SK-N-SH (cell line): ENCODE measurements around the gene ZBED1. TPM values are rescaled to one million over a fixed set of nuclear protein-coding genes. Genes with fewer than 3 reads are reported as not detected.

Source experiments
- CTCF ChIA-PET: fragments of 300-600, 350-600 bp; formaldehyde crosslinking; extraction: SDS; loops from one replicate; lab custom pipeline; 2021; lab: Yijun Ruan, JAX
- POLR2A ChIA-PET: fragments of 350-600 bp; sonication (Branson Sonifier 250); formaldehyde crosslinking; extraction: SDS; loops from one replicate; lab custom pipeline; 2020; ENCODE audit warnings: antibody characterized with exemption, inconsistent platforms; lab: Yijun Ruan, JAX
- DNase-seq: peaks from one replicate; pipeline ENCODE4 v3.0.0; 2012
- H2AFZ ChIP-seq: fragments of 200-600 bp; sonication (generic); 2 replicates; pipeline ENCODE4 v1.8.1; 2016; ENCODE audit warnings: antibody characterized with exemption, mild to moderate bottlenecking, low read depth
- H3F3A ChIP-seq: fragments of 200-600 bp; sonication (generic); replicated peaks from 2 replicates; pipeline ENCODE3; 2016; ENCODE audit warnings: antibody characterized with exemption, mild to moderate bottlenecking; ENCODE audit not compliant: insufficient read depth
- H3K27ac ChIP-seq, 2 experiments: fragments of 200-500 bp in 1 of 2; fragments of 200-600 bp in 1 of 2; sonication (Bioruptor generic) in 1 of 2; sonication (generic), shearing (Covaris generic) in 1 of 2; 2 replicates each; pipeline versions ENCODE4 v1.5.1 to v1.6.1; 2014 to 2016; ENCODE audit warnings: low read depth in 2 of 2, inconsistent platforms in 1 of 2, low read length in 1 of 2, mild to moderate bottlenecking in 1 of 2, mixed read lengths in 1 of 2
- H3K27me3 ChIP-seq: fragments of 200-600 bp; sonication (generic), shearing (Covaris generic); 2 replicates; pipeline ENCODE4 v1.6.1; 2016; ENCODE audit warnings: mixed run types; ENCODE audit not compliant: insufficient read depth
- H3K36me3 ChIP-seq, 2 experiments: fragments of 200-500 bp in 1 of 2; fragments of 200-600 bp in 1 of 2; sonication (Bioruptor generic) in 1 of 2; sonication (generic) in 1 of 2; replicated peaks in 1 of 2; 2 replicates each; pipeline versions ENCODE3 to v1.5.1; 2014 to 2016; ENCODE audit warnings: low read length in 1 of 2, mild to moderate bottlenecking in 1 of 2; ENCODE audit not compliant: insufficient read depth in 2 of 2, control insufficient read depth in 1 of 2
- H3K4me1 ChIP-seq, 2 experiments: fragments of 200-500 bp in 1 of 2; fragments of 200-600 bp in 1 of 2; sonication (Bioruptor generic) in 1 of 2; sonication (generic), shearing (Covaris generic) in 1 of 2; 2 replicates each; pipeline versions ENCODE4 v1.5.1 to v1.6.1; 2014 to 2016; ENCODE audit warnings: low read depth in 1 of 2, low read length in 1 of 2, mixed run types in 1 of 2; ENCODE audit not compliant: insufficient read depth in 2 of 2, control insufficient read depth in 1 of 2
- H3K4me2 ChIP-seq: fragments of 200-600 bp; sonication (generic), shearing (Covaris generic); 2 replicates; pipeline ENCODE4 v1.6.1; 2017; ENCODE audit warnings: mixed run types
- H3K4me3 ChIP-seq, 2 experiments: fragments of 200-500 bp in 1 of 2; fragments of 200-600 bp in 1 of 2; sonication (Bioruptor generic) in 1 of 2; sonication (generic), shearing (Covaris generic) in 1 of 2; 2 replicates each; pipeline versions ENCODE4 v1.5.1 to v1.8.1; 2014 to 2016; ENCODE audit warnings: low read depth in 2 of 2, inconsistent platforms in 1 of 2, low read length in 1 of 2, mild to moderate bottlenecking in 1 of 2, mixed read lengths in 1 of 2, moderate library complexity in 1 of 2
- H3K79me2 ChIP-seq: fragments of 200-600 bp; sonication (generic); 2 replicates; pipeline ENCODE4 v1.8.1; 2017; ENCODE audit warnings: mild to moderate bottlenecking; ENCODE audit not compliant: insufficient read depth
- H3K9ac ChIP-seq: fragments of 200-600 bp; sonication (generic); 2 replicates; pipeline ENCODE4 v1.6.1; 2017; ENCODE audit warnings: mixed run types
- H3K9me2 ChIP-seq: fragments of 200-600 bp; sonication (generic); 2 replicates; pipeline ENCODE4 v1.6.1; 2017; ENCODE audit warnings: mixed run types
- H3K9me3 ChIP-seq: fragments of 200-600 bp; sonication (generic); 2 replicates; pipeline ENCODE4 v1.6.1; 2017; ENCODE audit warnings: mixed run types, mild to moderate bottlenecking, moderate library complexity
- H4K20me1 ChIP-seq: fragments of 200-600 bp; sonication (generic); 2 replicates; pipeline ENCODE4 v1.6.1; 2017; ENCODE audit warnings: mild to moderate bottlenecking, mixed run types; ENCODE audit not compliant: insufficient read depth
- CHD2 ChIP-seq: fragments of 150-350 bp; IDR thresholded peaks from 2 replicates; pipeline ENCODE4 v1.6.1; 2018; ENCODE audit warnings: low read length; ENCODE audit not compliant: partially characterized antibody
- EP300 ChIP-seq, 2 experiments: IDR thresholded peaks; 2 replicates each; pipeline versions ENCODE4 v1.4.0 to v1.6.1; 2012; ENCODE audit warnings: borderline replicate concordance in 1 of 2, low read depth in 1 of 2, low read length in 1 of 2
- EZH2phosphoT487 ChIP-seq: fragments of 200-600 bp; sonication (generic); IDR thresholded peaks from 2 replicates; pipeline ENCODE4 v1.6.1; 2017; ENCODE audit warnings: low read depth, mixed run types, mild to moderate bottlenecking, antibody characterized with exemption, moderate library complexity, borderline replicate concordance
- GABPA ChIP-seq: IDR thresholded peaks from 2 replicates; pipeline ENCODE4 v1.4.0; 2012; ENCODE audit warnings: low read depth, mild to moderate bottlenecking
- JUND ChIP-seq: IDR thresholded peaks from 2 replicates; pipeline ENCODE4 v1.4.0; 2012
- MAX ChIP-seq: IDR thresholded peaks from 2 replicates; pipeline ENCODE4 v1.4.0; 2012; ENCODE audit warnings: low read depth
- POLR2AphosphoS5 ChIP-seq: IDR thresholded peaks from 2 replicates; pipeline ENCODE4 v1.6.1; 2012; ENCODE audit warnings: low read depth, low read length
- RFX5 ChIP-seq: IDR thresholded peaks from 2 replicates; pipeline ENCODE4 v1.6.1; 2012; ENCODE audit warnings: mild to moderate bottlenecking, improper control_type of control experiment, low read length
- RXRA ChIP-seq: IDR thresholded peaks from 2 replicates; pipeline ENCODE4 v1.4.0; 2012; ENCODE audit warnings: low read depth, mild to moderate bottlenecking, borderline replicate concordance
- TAF1 ChIP-seq: IDR thresholded peaks from 2 replicates; pipeline ENCODE4 v1.6.1; 2012; ENCODE audit warnings: low read depth, mild to moderate bottlenecking, low read length, moderate library complexity, borderline replicate concordance
- TCF12 ChIP-seq: IDR thresholded peaks from 2 replicates; pipeline ENCODE4 v1.4.0; 2012
- USF1 ChIP-seq: IDR thresholded peaks from 2 replicates; pipeline ENCODE4 v1.4.0; 2012; ENCODE audit warnings: low read depth, borderline replicate concordance
- WGBS: methylation state at CpG from one replicate; pipeline ENCODE4 v1.1.6; 2017; ENCODE audit warnings: low lambda C conversion rate; 5-methylcytosine and 5-hydroxymethylcytosine counted together
- polyA plus RNA-seq, 3 experiments: library from polyadenylated mRNA; depleted of rRNA; stranded (reverse); fragments of >200 nt; gene quantifications; 2 replicates each; pipeline ENCODE4 v1.2.3, GENCODE V29; 2012
- TF ChIP-seq, protein P1 (sequence below): IDR thresholded peaks from 2 replicates; pipeline ENCODE4 v1.4.0; 2012; ENCODE audit warnings: low read depth, borderline replicate concordance

ZBED1 gene
- polyA plus RNA-seq, 1 of the 3 experiments (the other 2 are of a cell fraction): 16.7 TPM

DNA sequence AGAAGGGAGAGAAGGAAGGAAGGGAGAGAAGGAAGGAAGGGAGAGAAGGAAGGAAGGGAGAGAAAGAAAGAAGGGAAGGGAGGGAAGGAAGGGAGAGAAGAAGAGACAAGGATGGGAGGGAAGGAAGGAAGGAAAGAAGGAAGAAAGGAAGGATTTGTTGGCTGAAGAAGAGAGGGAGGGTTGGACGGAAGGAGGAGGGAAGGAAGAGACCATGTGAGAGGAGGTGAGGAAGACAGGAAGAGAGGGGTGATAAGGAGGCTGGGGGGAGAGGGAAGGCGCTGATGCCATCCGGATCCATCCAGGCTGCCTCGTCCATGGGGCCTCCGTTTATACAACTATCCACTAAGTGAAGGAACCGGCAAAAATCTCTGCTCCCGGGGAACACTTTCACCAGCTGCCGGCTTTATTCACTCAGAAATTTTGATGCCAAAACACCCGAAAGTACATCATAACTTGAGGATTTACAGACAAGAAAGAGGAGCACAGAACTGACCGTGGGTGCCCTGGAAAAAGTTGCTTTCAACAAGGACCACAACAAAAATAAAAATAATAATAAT, 14.9 kb downstream of the ZBED1 start:
- Histone ChIP-seq H3K4me3 (no peak overlapping the region), H2AFZ (no peak overlapping the region), H3K27ac (no peak overlapping the region), H3K4me1 (no peaks in the 10 kb centered on the region), H3K9me3 (no peaks in the 10 kb centered on the region), H3K9ac (no peak overlapping the region), H3K79me2 (peaks cover 24% of the 10 kb centered on the region), H3K9me2 (no peaks in the 10 kb centered on the region), H4K20me1 (no peaks in the 10 kb centered on the region), H3K27me3 (no peaks in the 10 kb centered on the region), H3F3A (no peaks in the 10 kb centered on the region), H3K36me3 (peaks cover 13 to 35% of the 10 kb centered on the region in 2 experiments), H3K4me2 (no peak overlapping the region)
- no peak for TF ChIP-seq USF1
- no peak for DNase-seq
- ChIA-PET POLR2A (no interaction called here), CTCF (no interaction called here)
- WGBS: 88% methylated on average over 9 of the region's 10 CpGs

DNA sequence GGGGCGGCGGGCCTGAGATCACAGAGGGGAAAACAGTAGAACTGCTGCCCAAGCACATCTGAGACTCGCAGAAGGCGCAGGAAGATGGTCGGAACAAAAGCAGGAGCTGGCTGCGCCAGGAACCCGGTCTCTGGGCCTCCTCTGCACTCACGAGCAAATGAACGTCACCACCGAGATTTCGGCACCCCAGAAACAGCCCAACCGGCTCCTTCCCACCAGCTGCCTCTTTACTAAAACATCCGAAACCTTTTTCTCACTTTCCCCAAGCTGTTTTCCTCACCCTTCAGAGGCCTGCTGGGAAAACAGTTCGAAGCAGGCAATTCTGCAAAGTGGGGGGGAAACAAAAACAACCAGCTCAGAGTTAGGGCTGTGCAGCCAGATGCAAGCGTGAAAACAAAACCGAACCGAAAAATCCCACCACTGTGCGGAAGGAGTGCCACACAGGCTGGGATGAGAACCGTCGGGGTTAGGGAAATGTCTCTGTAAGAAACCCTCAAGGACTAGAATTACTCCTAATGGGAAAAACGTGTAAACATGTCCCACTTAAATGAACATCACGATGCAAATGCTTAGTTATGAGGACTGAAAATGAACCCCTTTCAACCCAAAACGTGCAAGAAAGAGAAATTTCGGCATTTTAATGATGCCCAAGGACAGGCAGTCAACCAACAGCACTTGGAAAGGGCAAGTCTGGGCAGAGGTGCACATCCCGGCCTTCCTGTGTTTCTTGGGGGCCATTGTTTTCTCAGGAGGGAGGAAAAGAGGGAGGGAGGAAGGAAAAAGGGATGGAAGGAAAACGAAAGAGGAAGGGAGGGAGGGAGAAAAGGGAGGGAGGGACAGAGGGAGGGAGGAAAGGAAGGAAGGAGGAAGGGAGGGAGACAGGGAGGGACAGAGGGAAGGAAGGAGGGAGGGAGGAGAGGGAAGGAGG, 15.8 kb downstream of the ZBED1 start:
- Histone ChIP-seq H3F3A (no peaks in the 10 kb centered on the region), H3K27me3 (no peaks in the 10 kb centered on the region)
- CTCF ChIA-PET: no interaction called here
- TF ChIP-seq EP300 (IDR thresholded peaks at IDR 0.05; ENCODE audit: borderline replicate concordance in 1 of 2, low read depth in 1 of 2, low read length in 1 of 2) (no peak), TCF12 (no peak), MAX (no peak), TAF1 (no peak), EZH2phosphoT487 (no peak)
- TF ChIP-seq, all 33 proteins: peak for 0
- Histone ChIP-seq H3K9me2 (no peaks in the 10 kb centered on the region), H3K79me2 (peaks cover 32% of the 10 kb centered on the region), H3K4me1 (no peaks in the 10 kb centered on the region), H3K9ac (no peak overlapping the region), H3K4me3 (no peak overlapping the region), H2AFZ (no peak overlapping the region), H4K20me1 (peaks cover 6% of the 10 kb centered on the region; the same call in 1 of the 2 replicates), H3K27ac (no peak overlapping the region), H3K36me3 (peaks cover 9 to 27% of the 10 kb centered on the region in 2 experiments), H3K4me2 (no peak overlapping the region), H3K9me3 (no peaks in the 10 kb centered on the region)
- POLR2A ChIA-PET: no interaction called here
- 87% methylated on average over 26 of the region's 26 CpGs for WGBS
- no peak for DNase-seq

DNA sequence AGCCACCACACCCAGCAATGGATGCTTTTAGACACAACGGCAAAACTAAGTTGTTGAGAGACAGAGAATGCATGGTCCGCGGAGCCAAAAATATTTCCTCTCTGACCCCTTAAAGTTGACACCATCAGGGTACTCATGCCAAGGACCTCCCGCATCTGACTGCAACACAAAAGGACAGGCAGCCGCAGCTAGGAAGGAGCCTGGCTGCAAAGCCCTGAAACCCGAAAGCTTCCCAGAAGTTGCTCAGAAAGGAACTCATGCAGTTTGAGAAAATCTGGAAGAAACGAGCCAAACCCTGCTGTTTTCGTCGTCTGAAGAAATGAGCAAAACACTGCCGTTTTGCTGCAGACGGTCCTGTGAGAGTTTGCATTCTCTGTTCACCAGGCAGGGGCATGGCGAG, 16.5 kb downstream of the ZBED1 start:
- Histone ChIP-seq H3K4me2 (no peak overlapping the region), H3K9me2 (no peaks in the 10 kb centered on the region), H3K27ac (no peak overlapping the region), H3K36me3 (peaks cover 9 to 22% of the 10 kb centered on the region in 2 experiments), H3K27me3 (no peaks in the 10 kb centered on the region), H3F3A (no peaks in the 10 kb centered on the region), H3K79me2 (peaks cover 37% of the 10 kb centered on the region), H2AFZ (no peak overlapping the region)
- WGBS: 91% methylated on average over 12 of the region's 12 CpGs
- ChIA-PET POLR2A (no interaction called here), CTCF (no interaction called here)
- TF ChIP-seq POLR2AphosphoS5: no peak
- TF ChIP-seq USF1: no peak
- TF ChIP-seq, protein P1, sequence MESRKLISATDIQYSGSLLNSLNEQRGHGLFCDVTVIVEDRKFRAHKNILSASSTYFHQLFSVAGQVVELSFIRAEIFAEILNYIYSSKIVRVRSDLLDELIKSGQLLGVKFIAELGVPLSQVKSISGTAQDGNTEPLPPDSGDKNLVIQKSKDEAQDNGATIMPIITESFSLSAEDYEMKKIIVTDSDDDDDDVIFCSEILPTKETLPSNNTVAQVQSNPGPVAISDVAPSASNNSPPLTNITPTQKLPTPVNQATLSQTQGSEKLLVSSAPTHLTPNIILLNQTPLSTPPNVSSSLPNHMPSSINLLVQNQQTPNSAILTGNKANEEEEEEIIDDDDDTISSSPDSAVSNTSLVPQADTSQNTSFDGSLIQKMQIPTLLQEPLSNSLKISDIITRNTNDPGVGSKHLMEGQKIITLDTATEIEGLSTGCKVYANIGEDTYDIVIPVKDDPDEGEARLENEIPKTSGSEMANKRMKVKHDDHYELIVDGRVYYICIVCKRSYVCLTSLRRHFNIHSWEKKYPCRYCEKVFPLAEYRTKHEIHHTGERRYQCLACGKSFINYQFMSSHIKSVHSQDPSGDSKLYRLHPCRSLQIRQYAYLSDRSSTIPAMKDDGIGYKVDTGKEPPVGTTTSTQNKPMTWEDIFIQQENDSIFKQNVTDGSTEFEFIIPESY: no peak
- no peak for TF ChIP-seq GABPA
- TF ChIP-seq EZH2phosphoT487: no peak
- no peak for TF ChIP-seq CHD2
- TF ChIP-seq RFX5: no peak
- TF ChIP-seq RXRA: no peak
- TF ChIP-seq JUND: no peak
- TF ChIP-seq, all 33 proteins: peak for 0
- H3K9me3 ChIP-seq: no peaks in the 10 kb centered on the region
- H3K4me1 ChIP-seq: no peaks in the 10 kb centered on the region
- no peak overlapping the region for H3K9ac ChIP-seq
- no peak overlapping the region for H3K4me3 ChIP-seq
- DNase-seq: no peak
- peaks cover 6% of the 10 kb centered on the region; the same call in 1 of the 2 replicates for H4K20me1 ChIP-seq
